ENCODE measurements around the gene SPRR2F.

Gene SPRR2F

GRCh38 chr1:153113416-153113815, at the start of gene SPRR2F:
Gene SPRR2F (minus strand): TSS chr1:153113516. CDS start chr1:153112733, 783 bp downstream.
- DNase-seq (ENCODE audit: low read depth): no peak
- no peak for TF ChIP-seq CTCF (conservative IDR thresholded peaks at IDR 0.05; ENCODE audit: low read length)
- no peak within 1 kb of the TSS for H3K4me3 ChIP-seq (ENCODE audit: low read length)

- H3K4me3 ChIP-seq (ENCODE audit: low read length): no peak overlapping the region
- DNase-seq (ENCODE audit: low read depth): no peak
- TF ChIP-seq CTCF (conservative IDR thresholded peaks at IDR 0.05; ENCODE audit: low read length): no peak
These were observed 42.2 kb upstream of the SPRR2F start for GRCh38 chr1:153155541-153155940.

GRCh38 chr1:153152481-153152880, 39.2 kb upstream of the SPRR2F start:
- no peak overlapping the region for H3K4me3 ChIP-seq (ENCODE audit: low read length)
- TF ChIP-seq CTCF (conservative IDR thresholded peaks at IDR 0.05; ENCODE audit: low read length): no peak
- DNase-seq (ENCODE audit: low read depth): no peak

- no peak for TF ChIP-seq CTCF (conservative IDR thresholded peaks at IDR 0.05; ENCODE audit: low read length)
- no peak for DNase-seq (ENCODE audit: low read depth)
- H3K4me3 ChIP-seq (ENCODE audit: low read length): no peak within 1 kb of the TSS
These were observed 37.5 kb upstream of the SPRR2F start, which contains the start of gene SPRR2G for GRCh38 chr1:153150846-153151245. Gene SPRR2G (minus strand): TSS chr1:153150890. CDS start chr1:153150110, 780 bp downstream.

GRCh38 chr1:153141377-153141776, 28.1 kb upstream of the SPRR2F start:
- TF ChIP-seq CTCF (conservative IDR thresholded peaks at IDR 0.05; ENCODE audit: low read length): no peak
- no peak overlapping the region for H3K4me3 ChIP-seq (ENCODE audit: low read length)
- no peak for DNase-seq (ENCODE audit: low read depth)

- TF ChIP-seq CTCF (conservative IDR thresholded peaks at IDR 0.05; ENCODE audit: low read length): no peak
- no peak for DNase-seq (ENCODE audit: low read depth)
- H3K4me3 ChIP-seq (ENCODE audit: low read length): no peak overlapping the region
These were observed 27.2 kb upstream of the SPRR2F start for GRCh38 chr1:153140484-153140883.

GRCh38 chr1:153133743-153134142, 20.4 kb upstream of the SPRR2F start:
- no peak for DNase-seq (ENCODE audit: low read depth)
- H3K4me3 ChIP-seq (ENCODE audit: low read length): no peak overlapping the region
- TF ChIP-seq CTCF (conservative IDR thresholded peaks at IDR 0.05; ENCODE audit: low read length): no peak

Data from AG10803 (cell line).